A549 treated with AZD9567 at 1 μM for 4 hours (cell line): ENCODE measurements around the gene RPS25. TPM values are rescaled to one million over a fixed set of nuclear protein-coding genes. Genes with fewer than 3 reads are reported as not detected.

Experiments used
- total RNA-seq: library from RNA; stranded (reverse); fragments of 200-300 nt; extraction: Qiagen RNA extraction; gene quantifications from 5 replicates; pipeline ENCODE4 v1.2.3, GENCODE V29; 2022; ENCODE audit not compliant: insufficient read depth

Gene RPS25
- total RNA-seq, result 736 to 844 TPM (median 814 TPM) in 5 replicates

GRCh38 chr11:119018074-119018938, at the start of gene RPS25, which contains the start of gene TRAPPC4:
Gene RPS25 (minus strand): TSS chr11:119018343. CDS start chr11:119018284, 59 bp downstream.
Gene TRAPPC4 (plus strand): TSS chr11:119018766. CDS start chr11:119018796, 30 bp downstream.

GRCh38 chr11:119067371-119068222, 49.5 kb upstream of the RPS25 start, which contains the start of gene VPS11:
Gene VPS11 (plus strand): TSS chr11:119067818. CDS start chr11:119067824, 6 bp downstream.

GRCh38 chr11:119057000-119057769, 39.0 kb upstream of the RPS25 start, which contains the start of gene HYOU1:
Gene HYOU1 (minus strand): TSS chr11:119057205. CDS start chr11:119056160, 1,045 bp downstream.

GRCh38 chr11:119030329-119031047, 12.3 kb upstream of the RPS25 start, which contains the start of gene SLC37A4:
Gene SLC37A4 (minus strand): TSS chr11:119030877.

GRCh38 chr11:118997627-118998387, 20.3 kb downstream of the RPS25 start, which contains the start of gene CENATAC:
Gene CENATAC (plus strand): TSS chr11:118998138. CDS start chr11:118998198, 60 bp downstream.

DNA sequence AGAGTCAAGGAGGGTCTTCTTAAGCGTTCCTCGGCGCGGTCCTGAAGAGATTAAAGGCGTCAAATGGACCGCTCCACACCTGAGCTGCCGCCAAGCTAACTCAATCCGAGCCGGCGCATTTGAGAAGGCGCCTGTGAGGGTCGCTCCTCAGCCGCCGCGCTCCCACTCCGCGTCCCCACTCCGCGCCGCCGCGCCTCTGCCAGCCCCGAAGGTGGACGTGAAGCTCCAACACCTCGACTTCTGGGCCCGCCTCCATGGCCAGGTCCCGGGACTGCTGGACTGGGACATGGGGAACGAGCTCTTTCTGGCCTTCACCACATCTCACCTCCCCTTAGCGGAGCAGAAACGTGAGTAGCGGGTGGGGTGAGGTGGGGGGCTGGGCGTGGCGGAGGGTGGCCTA, 46.5 kb downstream of the RPS25 start, which contains the start of gene FOXR1:
Gene FOXR1 (plus strand): TSS at position 116 of the 400 bp plus-strand sequence. CDS start 171 bp downstream, at position 287.

Other genes with a start within 250 kb of the RPS25 start
- 20.8 to 44.9 TPM (median 21.4 TPM) in 5 replicates for gene DDX6, start 227.2 kb downstream of the RPS25 start, total RNA-seq
- 0.13 to 0.38 TPM (median 0.23 TPM) in 4 of 5 replicates, not detected in the other for gene CXCR5, start 134.5 kb downstream of the RPS25 start, total RNA-seq
- gene BCL9L, start 92.4 kb downstream of the RPS25 start, total RNA-seq, result 145 to 208 TPM (median 198 TPM) in 5 replicates
- 0.88 to 1.1 TPM (median 1.1 TPM) in 4 of 5 replicates, not detected in the other for gene UPK2, start 62.0 kb downstream of the RPS25 start, total RNA-seq
- gene FOXR1, start 46.6 kb downstream of the RPS25 start, total RNA-seq, result not detected in 5 replicates
- gene CENATAC, start 20.2 kb downstream of the RPS25 start, total RNA-seq, result 6.9 to 17.3 TPM (median 11.7 TPM) in 5 replicates
- 40.5 to 69.1 TPM (median 67.9 TPM) in 5 replicates for gene TRAPPC4, start 423 bp upstream of the RPS25 start, total RNA-seq
- 11.4 to 15.4 TPM (median 11.6 TPM) in 5 replicates for gene SLC37A4, start 12.5 kb upstream of the RPS25 start, total RNA-seq
- gene HYOU1, start 38.9 kb upstream of the RPS25 start, total RNA-seq, result 32.2 to 51.1 TPM (median 49.6 TPM) in 5 replicates
- gene VPS11, start 49.5 kb upstream of the RPS25 start, total RNA-seq, result 10.3 to 12.9 TPM (median 11.5 TPM) in 5 replicates
- gene HMBS, start 66.5 kb upstream of the RPS25 start, total RNA-seq, result 47.1 to 88.1 TPM (median 50.1 TPM) in 5 replicates
- 37.0 to 59.2 TPM (median 41.2 TPM) in 5 replicates for gene DPAGT1, start 83.5 kb upstream of the RPS25 start, total RNA-seq
- gene C2CD2L, start 89.0 kb upstream of the RPS25 start, total RNA-seq, result 6.0 to 9.1 TPM (median 7.1 TPM) in 5 replicates
- 8.9 to 11.4 TPM (median 10.7 TPM) in 5 replicates for gene HINFP, start 103.2 kb upstream of the RPS25 start, total RNA-seq
- 0.26 to 0.41 TPM (median 0.28 TPM) in 4 of 5 replicates, not detected in the other for gene ABCG4, start 130.7 kb upstream of the RPS25 start, total RNA-seq
- gene NLRX1, start 150.4 kb upstream of the RPS25 start, total RNA-seq, result 5.7 to 12.2 TPM (median 10.1 TPM) in 5 replicates
- gene NHERF4, start 167.1 kb upstream of the RPS25 start, total RNA-seq, result 0.07 to 0.21 TPM (median 0.10 TPM) in 4 of 5 replicates, not detected in the other
- gene CBL, start 188.0 kb upstream of the RPS25 start, total RNA-seq, result 6.6 to 8.6 TPM (median 8.3 TPM) in 5 replicates